Activated CD8-positive, alpha-beta T cell treated with anti-CD3 and anti-CD28 coated beads, Interleukin-2, amount 10 ng/mL, durations not matched to agents 7 days and 5 days (primary cell): ENCODE data around the gene LST1. TPM values are rescaled to one million over a fixed set of nuclear protein-coding genes. Genes with fewer than 3 reads are reported as not detected.
"Not testable (repeated sequence)": the region's sequence is repeated elsewhere in the genome, so short reads cannot be mapped to it uniquely, and the experiment has no call there.

Source experiments
- ATAC-seq: fragments of 150-1000 bp; cut with Tn5 transposase; one replicate; pipeline ENCODE4 v1.10.0; 2021; ENCODE audit warnings: moderate library complexity
- CTCF ChIA-PET: fragments of 350-600 bp; sonication (Branson Sonifier 250); formaldehyde crosslinking; loops from one replicate; lab custom pipeline; 2021; ENCODE audit warnings: antibody characterized with exemption; lab: Charles Lee
- POLR2A ChIA-PET: fragments of 350-600 bp; sonication (Branson Sonifier 250); formaldehyde crosslinking; loops from one replicate; lab custom pipeline; 2021; ENCODE audit warnings: antibody characterized with exemption; lab: Charles Lee
- DNase-seq: peaks from one replicate; pipeline ENCODE4 v3.0.0-alpha.2; 2020
- H3K27ac Mint-ChIP-seq: one replicate; pipeline ENCODE4 v1.8.0; 2021; ENCODE audit warnings: mild to moderate bottlenecking, mixed read lengths
- H3K27me3 Mint-ChIP-seq: one replicate; pipeline ENCODE4 v1.8.0; 2021; ENCODE audit warnings: low read depth, mixed read lengths
- H3K36me3 Mint-ChIP-seq: one replicate; pipeline ENCODE4 v1.8.0; 2021; ENCODE audit warnings: low read depth, mixed read lengths
- H3K4me1 Mint-ChIP-seq: one replicate; pipeline ENCODE4 v1.8.0; 2021; ENCODE audit warnings: low read depth, mixed read lengths
- H3K4me3 Mint-ChIP-seq: one replicate; pipeline ENCODE4 v1.8.0; 2021; ENCODE audit warnings: mild to moderate bottlenecking, mixed read lengths
- H3K9me3 Mint-ChIP-seq: one replicate; pipeline ENCODE4 v1.8.0; 2022; ENCODE audit warnings: mixed read lengths; ENCODE audit not compliant: insufficient read depth
- total RNA-seq, 2 experiments: library from RNA; stranded (reverse); gene quantifications; one replicate each; pipeline ENCODE4 v1.2.3, GENCODE V29; 2021

Gene LST1
- total RNA-seq, 2 experiments from 2014 or later, result 125 to 139 TPM

DNA sequence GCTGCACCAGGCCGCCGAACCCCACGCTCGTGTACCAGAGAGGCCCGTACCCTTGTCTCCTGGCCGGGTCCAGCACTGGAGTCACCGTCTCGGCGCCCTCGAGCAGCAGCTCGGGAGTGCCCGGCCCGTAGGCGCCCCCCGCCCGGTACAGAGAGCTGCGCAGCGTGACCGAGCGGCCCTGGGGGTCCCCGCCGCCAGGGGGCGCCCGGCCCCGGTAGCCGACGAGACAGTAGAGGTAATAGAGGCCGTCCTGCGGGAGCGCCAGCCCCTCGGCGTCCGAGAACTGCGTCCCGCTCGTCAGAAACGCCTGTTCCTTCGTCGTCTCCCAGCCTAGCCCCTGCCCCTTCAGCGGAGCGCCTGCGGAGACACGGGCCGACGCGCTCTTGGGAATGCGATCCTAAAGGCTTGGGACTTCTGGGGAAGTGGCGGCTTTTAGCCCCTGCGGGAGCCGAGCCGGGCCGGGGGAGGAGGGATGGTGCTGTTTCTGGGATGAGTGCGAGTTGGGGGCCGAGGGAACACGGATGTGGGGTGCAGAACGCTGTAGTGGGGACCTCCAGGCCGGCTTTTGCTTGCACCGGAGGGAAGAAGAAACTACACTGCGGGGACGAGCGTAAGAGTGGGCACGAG is 5.2 kb upstream of the LST1 start:
- ATAC-seq, result peak; percentile 70
- Mint-ChIP-seq H3K27me3 (no peaks in the 10 kb centered on the region), H3K27ac (peak overlapping the region; percentile 88), H3K4me3 (peak overlapping the region; percentile 98), H3K4me1 (peaks cover 72% of the 10 kb centered on the region), H3K9me3 (no peaks in the 10 kb centered on the region), H3K36me3 (peaks cover 70% of the 10 kb centered on the region)
- DNase-seq, result peak; percentile 90
- ChIA-PET POLR2A (interaction anchor here (0.6 to 14.3 kb wide), 14 partner anchors 8 to 586 kb away, joined by 3 to 388 read pairs (median 6); partner anchors contain the start of genes ATP6V1G2, BAG6, DDX39B and MICB), CTCF (interaction anchor here (0.6 to 24.1 kb wide), 13 partner anchors 10 to 249 kb away, joined by 3 to 928 read pairs (median 7); partner anchors contain the start of genes AIF1, ATP6V1G2, DDX39B and LST1)

DNA sequence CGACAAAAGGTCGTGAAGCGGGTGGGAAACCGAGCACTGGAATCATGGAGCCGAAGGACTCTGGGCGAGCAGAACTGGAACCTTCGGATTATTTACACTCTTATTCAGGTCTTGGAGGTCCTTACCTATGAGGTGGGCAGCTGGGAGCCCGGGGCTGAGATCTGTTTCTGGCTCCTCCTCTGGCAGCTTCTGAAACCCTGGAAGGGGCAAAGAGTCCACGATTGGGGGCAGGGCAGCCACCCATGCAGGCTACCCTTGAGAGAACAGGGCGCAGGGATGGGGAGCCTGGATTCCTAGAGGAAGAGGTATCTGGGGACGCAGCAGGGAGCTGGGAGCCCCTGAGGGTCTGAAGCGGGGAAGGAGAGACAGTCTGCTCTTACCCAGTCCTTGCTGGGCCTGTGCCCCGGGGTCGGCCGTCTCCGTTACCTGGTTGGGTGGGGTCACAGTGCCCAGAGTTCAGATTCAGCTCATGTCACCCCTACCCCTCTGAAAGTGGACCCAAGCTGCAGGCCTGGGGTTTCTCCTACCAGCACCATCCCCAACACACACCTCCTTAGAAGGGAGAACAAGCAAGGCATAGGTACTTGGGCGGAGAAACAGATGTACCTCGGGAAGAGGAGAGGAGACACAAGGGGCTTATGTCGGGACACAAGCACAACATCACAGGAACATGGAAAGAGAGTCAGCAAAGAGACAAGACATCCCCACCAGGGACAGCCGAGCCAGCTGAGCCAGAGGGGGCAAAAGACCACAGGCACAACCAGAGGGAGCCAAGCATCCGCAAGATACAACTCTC is 4.4 kb upstream of the LST1 start:
- Mint-ChIP-seq H3K4me3 (peak overlapping the region; percentile 98), H3K9me3 (no peaks in the 10 kb centered on the region), H3K4me1 (peaks cover 72% of the 10 kb centered on the region), H3K27me3 (no peaks in the 10 kb centered on the region), H3K36me3 (peaks cover 63% of the 10 kb centered on the region), H3K27ac (peak overlapping the region; percentile 88)
- ChIA-PET CTCF (interaction anchor here (0.6 to 24.1 kb wide), 10 partner anchors 0 to 89 kb away, joined by 3 to 928 read pairs (median 8); partner anchors contain the start of genes ATP6V1G2, BAG6, DDX39B and LST1), POLR2A (interaction anchor here (0.6 to 14.3 kb wide), 19 partner anchors 7 to 1390 kb away, joined by 3 to 388 read pairs (median 6); partner anchors contain the start of genes ATP6V1G2, BAG6, C6orf47 and DDX39B)
- no peak for DNase-seq
- ATAC-seq, result no peak

DNA sequence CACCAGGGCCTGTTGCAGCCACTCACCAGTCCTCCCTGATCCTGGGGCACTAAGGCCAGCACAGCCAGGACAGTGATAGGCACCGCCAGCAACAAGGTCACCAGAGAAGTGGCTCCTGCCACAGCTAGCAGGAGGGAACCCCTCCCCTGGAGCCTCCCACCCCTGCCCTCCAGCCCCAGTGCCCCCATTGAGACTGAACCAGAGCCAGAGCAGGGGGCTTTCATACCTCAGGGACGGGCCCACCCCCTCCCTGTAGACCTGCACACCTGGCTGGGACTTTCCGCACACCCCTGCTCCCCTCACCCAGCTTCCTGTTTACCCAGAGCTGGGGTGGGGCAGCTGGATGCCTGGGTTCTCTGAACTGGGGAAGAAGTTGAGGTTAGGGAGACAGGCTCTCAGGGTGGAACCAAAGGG is 3.8 kb upstream of the LST1 start, which contains the start of gene LTB:
Gene LTB (minus strand): TSS at position 195 of the 414 bp plus-strand sequence. CDS start 7 bp downstream, at position 188.
- H3K9me3 Mint-ChIP-seq, result no peaks in the 10 kb centered on the region
- peak within 1 kb of the TSS; percentile 98 for H3K4me3 Mint-ChIP-seq
- H3K4me1 Mint-ChIP-seq, result peaks cover 72% of the 10 kb centered on the region
- H3K27ac Mint-ChIP-seq, result peak within 1 kb of the TSS; percentile 88
- ATAC-seq, result peak; percentile 7
- ChIA-PET POLR2A (interaction anchor here (0.8 to 14.3 kb wide), 18 partner anchors 8 to 1389 kb away, joined by 3 to 388 read pairs (median 6); partner anchors contain the start of genes ATP6V1G2, BAG6, C6orf47 and DDX39B), CTCF (interaction anchor here (0.8 to 24.1 kb wide), 8 partner anchors 1 to 90 kb away, joined by 3 to 928 read pairs (median 96); partner anchors contain the start of genes ATP6V1G2, BAG6, DDX39B and LST1)
- no peaks in the 10 kb centered on the region for H3K27me3 Mint-ChIP-seq
- peak; percentile 73 for DNase-seq
- H3K36me3 Mint-ChIP-seq, result peaks cover 62% of the 10 kb centered on the region

DNA sequence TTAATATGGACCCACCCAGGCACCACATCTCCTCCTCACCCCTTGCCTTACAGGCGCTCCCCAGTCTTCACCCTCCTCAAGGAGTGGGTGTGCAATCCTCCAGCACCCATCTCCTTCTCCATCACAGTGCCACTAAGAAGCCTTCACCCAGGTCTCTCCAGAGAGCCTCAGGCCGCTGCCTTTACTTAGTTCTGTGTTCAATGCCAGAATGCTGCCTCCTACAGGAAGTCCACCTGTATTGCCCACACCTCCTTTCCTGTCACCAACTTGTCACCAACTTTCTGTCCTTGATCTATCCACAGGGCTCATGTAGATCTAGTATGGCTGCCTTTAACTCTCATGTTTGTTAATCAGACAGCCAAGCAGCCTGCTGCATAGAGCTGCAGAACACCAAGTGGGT is 586 bp upstream of the LST1 start:
- DNase-seq (peak; percentile 76), ATAC-seq (peak; percentile 16)
- H3K36me3 Mint-ChIP-seq, result peaks cover 60% of the 10 kb centered on the region
- peak overlapping the region; percentile 94 for H3K27ac Mint-ChIP-seq
- no peaks in the 10 kb centered on the region for H3K27me3 Mint-ChIP-seq
- H3K4me1 Mint-ChIP-seq, result peaks cover 74% of the 10 kb centered on the region
- POLR2A ChIA-PET, result interaction anchor here (0.8 to 14.3 kb wide), 8 partner anchors 10 to 44 kb away, joined by 3 to 388 read pairs (median 8); partner anchors contain the start of genes DDX39B, NCR3 and TNF
- CTCF ChIA-PET, result interaction anchor here (1.1 to 24.1 kb wide), 9 partner anchors 4 to 240 kb away, joined by 3 to 928 read pairs (median 11); partner anchors contain the start of genes AIF1, ATP6V1G2, DDX39B and LST1
- no peaks in the 10 kb centered on the region for H3K9me3 Mint-ChIP-seq
- H3K4me3 Mint-ChIP-seq, result peak overlapping the region; percentile 84

DNA sequence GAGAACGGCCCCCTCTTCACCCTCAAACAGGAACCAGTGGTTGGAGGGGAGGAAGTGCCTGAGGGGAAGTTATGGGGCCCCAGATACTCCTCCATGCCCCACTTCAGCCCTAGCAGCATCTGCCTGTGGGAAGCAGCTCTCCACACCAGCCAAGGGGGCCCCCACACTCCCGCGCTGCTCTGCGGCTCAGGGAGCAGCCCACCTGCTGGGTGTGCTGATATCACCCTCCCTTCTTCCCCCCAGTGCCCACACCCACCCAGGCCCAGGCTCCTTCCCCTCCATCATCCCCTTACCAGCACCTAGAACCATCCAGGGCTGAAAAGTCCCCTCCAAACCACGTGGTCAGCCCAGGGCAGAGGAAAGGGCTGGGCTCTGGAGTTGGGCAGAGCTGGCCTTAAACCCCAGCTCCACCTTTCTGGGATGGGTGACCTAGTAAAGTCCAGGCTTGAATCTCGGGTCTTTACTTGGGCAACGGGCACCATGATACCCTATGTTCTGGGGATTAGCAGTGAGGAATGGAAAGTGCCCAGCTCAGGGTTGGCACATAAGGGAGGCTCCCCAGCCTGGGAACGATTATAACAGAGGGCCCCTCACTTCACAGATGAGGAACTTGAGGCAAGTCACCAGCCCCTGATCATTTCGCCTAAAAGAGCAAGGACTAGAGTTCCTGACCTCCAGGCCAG is 663 bp downstream of the LST1 start:
- Mint-ChIP-seq H3K36me3 (peaks cover 59% of the 10 kb centered on the region), H3K9me3 (no peaks in the 10 kb centered on the region), H3K27me3 (no peaks in the 10 kb centered on the region), H3K4me3 (peak overlapping the region; percentile 84), H3K27ac (peak overlapping the region; percentile 94), H3K4me1 (peaks cover 86% of the 10 kb centered on the region)
- ChIA-PET CTCF (interaction anchor here (1.4 to 24.1 kb wide), 8 partner anchors 4 to 41 kb away, joined by 4 to 928 read pairs (median 13); partner anchors contain the start of genes ATP6V1G2, DDX39B, LST1 and LTA), POLR2A (interaction anchor here (0.7 to 14.3 kb wide), 9 partner anchors 8 to 66 kb away, joined by 3 to 388 read pairs (median 5); partner anchors contain the start of genes BAG6, DDX39B, NCR3 and TNF)
- peak; percentile 52 for ATAC-seq
- peak; percentile 59 for DNase-seq

DNA sequence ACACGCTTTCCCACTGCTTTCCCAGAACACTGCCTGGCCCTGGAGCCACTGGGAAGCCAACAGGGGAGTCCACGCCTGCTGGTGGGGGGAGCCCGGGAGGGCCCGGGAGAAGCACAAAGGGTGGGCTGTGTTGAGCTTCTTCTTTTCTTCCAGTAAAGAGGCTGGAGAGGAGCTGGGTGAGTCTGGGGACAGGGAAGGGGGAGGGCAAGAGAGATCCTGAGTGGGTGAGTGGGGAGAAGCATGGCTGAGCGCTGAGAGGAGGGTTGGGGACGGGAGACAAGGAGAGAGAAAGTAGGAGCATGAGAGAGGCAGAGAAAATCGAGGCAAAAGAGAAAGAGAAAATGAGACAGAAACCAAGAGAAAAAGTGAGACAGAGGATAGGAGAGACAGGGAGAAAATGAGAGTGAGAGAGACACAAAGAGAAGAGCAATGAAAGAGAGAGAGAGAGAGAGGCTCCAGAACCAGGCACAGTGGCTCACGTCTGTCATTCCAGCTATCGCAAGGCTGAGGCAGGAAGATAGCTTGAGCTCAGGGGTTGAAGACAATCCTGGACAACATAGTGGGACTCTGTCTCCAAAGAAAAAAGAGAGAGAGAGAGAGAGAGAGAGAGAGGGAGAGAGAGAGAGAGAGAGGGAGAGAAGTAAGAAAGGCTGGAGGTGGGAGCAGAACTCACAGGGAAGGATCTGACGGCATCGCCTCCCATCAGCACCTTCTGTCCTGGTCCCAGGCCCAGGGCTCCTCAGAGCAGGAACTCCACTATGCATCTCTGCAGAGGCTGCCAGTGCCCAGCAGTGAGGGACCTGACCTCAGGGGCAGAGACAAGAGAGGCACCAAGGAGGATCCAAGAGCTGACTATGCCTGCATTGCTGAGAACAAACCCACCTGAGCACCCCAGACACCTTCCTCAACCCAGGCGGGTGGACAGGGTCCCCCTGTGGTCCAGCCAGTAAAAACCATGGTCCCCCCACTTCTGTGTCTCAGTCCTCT is 2.0 kb downstream of the LST1 start:
- ChIA-PET CTCF (interaction anchor here (0.7 to 24.1 kb wide), 7 partner anchors 3 to 94 kb away, joined by 3 to 928 read pairs (median 15); partner anchors contain the start of genes ATP6V1G2, DDX39B, LST1 and LTA), POLR2A (interaction anchor here (0.9 to 4.8 kb wide), 6 partner anchors 9 to 46 kb away, joined by 4 to 48 read pairs (median 5); partner anchors contain the start of genes DDX39B and TNF)
- Mint-ChIP-seq H3K4me3 (peak overlapping the region; percentile 84), H3K4me1 (peaks cover 91% of the 10 kb centered on the region), H3K9me3 (no peaks in the 10 kb centered on the region), H3K27ac (peak overlapping the region; percentile 94), H3K36me3 (peaks cover 54% of the 10 kb centered on the region), H3K27me3 (no peaks in the 10 kb centered on the region)
- ATAC-seq, result no peak
- no peak for DNase-seq

DNA sequence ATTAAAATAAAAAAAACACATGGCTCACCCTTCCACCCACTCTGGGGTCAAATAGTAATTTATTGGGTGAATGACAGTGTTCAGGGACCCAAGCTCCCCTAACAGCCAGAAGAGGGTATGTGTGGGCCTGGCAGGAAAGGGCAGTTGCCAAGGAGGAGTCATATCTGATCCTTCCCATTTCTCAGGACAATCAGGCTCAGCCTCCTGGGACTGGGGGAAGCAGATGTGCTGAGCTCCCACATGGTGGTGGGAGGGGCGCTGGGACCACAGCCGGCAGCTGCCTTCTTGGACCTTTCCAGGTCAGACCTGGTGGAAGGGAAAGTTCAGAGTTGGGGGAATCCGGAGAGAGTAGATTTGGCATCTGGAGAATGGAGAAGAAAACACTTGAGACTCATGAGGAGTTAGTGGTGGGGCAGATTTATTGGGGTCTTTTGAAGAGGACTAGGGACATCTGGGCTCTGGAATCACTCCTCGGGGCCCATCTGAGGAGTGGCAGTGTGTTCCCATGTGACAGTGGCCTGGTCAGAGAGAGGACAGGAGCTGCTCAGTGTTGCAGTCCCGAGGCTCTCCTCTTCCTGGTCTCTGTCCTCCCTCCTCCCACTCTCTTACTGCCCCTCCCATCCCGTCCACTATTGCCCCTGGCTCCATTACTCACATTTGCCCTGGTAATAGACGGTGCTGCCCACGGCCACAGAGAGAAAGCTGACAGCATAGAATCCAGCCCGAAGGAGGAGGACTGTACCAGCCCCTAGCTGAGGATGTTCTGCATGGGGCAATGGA is 3.0 kb downstream of the LST1 start:
- H3K9me3 Mint-ChIP-seq, result no peaks in the 10 kb centered on the region
- H3K36me3 Mint-ChIP-seq, result peaks cover 49% of the 10 kb centered on the region
- peak overlapping the region; percentile 82 for H3K27ac Mint-ChIP-seq
- POLR2A ChIA-PET, result interaction anchor here (0.6 to 1.6 kb wide), 4 partner anchors 9 to 1014 kb away, joined by 3 to 5 read pairs (median 4); no protein-coding TSS in a partner anchor
- H3K4me1 Mint-ChIP-seq, result peaks cover 90% of the 10 kb centered on the region
- no peak for DNase-seq
- H3K27me3 Mint-ChIP-seq, result no peaks in the 10 kb centered on the region
- no peak for ATAC-seq
- CTCF ChIA-PET, result interaction anchor here (18.5 to 24.1 kb wide), 3 partner anchors 2 to 43 kb away, joined by 504 to 928 read pairs (median 928); partner anchors contain the start of genes ATP6V1G2, DDX39B, LST1 and LTB
- peak overlapping the region; percentile 38 for H3K4me3 Mint-ChIP-seq

DNA sequence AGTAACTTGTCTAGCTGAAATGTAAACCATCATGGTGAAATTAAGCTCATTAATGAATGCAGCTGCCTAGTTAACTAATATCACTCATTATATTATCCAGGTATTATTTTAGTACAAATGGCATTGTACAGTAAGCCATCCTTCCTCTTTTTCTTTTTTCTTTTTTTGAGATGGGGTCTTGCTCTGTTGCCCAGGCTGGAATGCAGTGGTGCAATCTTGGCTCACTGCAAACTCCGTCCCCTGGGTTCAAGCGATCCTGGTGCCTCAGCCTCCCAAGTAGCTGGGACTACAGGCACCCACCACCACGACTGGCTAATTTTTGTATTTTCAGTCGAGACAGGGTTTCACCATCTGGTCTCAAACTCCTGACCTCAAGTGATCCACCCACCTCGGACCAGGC is 4.6 kb downstream of the LST1 start:
- not testable (repeated sequence) for ATAC-seq, DNase-seq, H3K27me3 Mint-ChIP-seq, H3K9me3 Mint-ChIP-seq
- CTCF ChIA-PET, result interaction anchor here (0.8 to 24.1 kb wide), 4 partner anchors 0 to 538 kb away, joined by 3 to 928 read pairs (median 716); partner anchors contain the start of genes ATP6V1G2, DDX39B, LST1 and LTB
- H3K4me1 Mint-ChIP-seq, result peaks cover 84% of the 10 kb centered on the region
- H3K36me3 Mint-ChIP-seq, result peaks cover 49% of the 10 kb centered on the region
- peak overlapping the region; percentile 85 for H3K4me3 Mint-ChIP-seq
- POLR2A ChIA-PET, result interaction anchor here (1.5 kb wide), 1 partner anchor 9 kb away, joined by 7 read pairs; the partner anchor contains the start of gene LTB
- H3K27ac Mint-ChIP-seq, result peak overlapping the region; percentile 43

DNA sequence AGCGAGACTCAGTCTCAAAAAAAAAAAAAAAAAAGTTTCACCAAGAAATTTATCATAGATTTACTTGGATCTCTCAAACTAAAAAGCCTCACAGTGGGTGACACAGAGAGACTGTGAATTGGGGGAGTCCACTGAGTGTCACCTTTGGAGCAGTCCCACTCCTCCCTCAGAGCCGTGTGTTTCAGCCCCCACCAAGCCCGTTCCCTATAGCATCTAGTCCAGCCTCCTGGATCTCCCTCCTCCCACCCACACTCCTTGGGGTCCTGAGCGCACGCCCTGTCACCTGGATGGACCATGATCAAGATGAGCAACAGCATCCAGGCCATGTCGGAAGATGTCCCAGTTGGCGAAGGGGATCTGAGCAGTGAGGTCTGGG is 6.3 kb downstream of the LST1 start:
- Mint-ChIP-seq H3K27me3 (no peaks in the 10 kb centered on the region), H3K4me1 (peaks cover 82% of the 10 kb centered on the region), H3K27ac (peak overlapping the region; percentile 95), H3K36me3 (peaks cover 43% of the 10 kb centered on the region), H3K4me3 (peak overlapping the region; percentile 85), H3K9me3 (no peaks in the 10 kb centered on the region)
- ATAC-seq (peak; percentile 39), DNase-seq (no peak)
- ChIA-PET POLR2A (interaction anchor here (0.8 to 8.1 kb wide), 11 partner anchors 13 to 235 kb away, joined by 3 to 388 read pairs (median 6); partner anchors contain the start of genes ATP6V1G2, DDX39B, HSPA1A and HSPA1B), CTCF (interaction anchor here (0.8 to 18.5 kb wide), 10 partner anchors 11 to 221 kb away, joined by 3 to 928 read pairs (median 8); partner anchors contain the start of genes AIF1, ATP6V1G2, BAG6 and DDX39B)
